Fibroblast of skin of right quadriceps (primary cell): Measurements from ENCODE around the gene ADGRG3.

Source experiments
- DNase-seq: peaks from one replicate; pipeline ENCODE4 v3.0.0-alpha.2; 2013

The ADGRG3 gene

DNA sequence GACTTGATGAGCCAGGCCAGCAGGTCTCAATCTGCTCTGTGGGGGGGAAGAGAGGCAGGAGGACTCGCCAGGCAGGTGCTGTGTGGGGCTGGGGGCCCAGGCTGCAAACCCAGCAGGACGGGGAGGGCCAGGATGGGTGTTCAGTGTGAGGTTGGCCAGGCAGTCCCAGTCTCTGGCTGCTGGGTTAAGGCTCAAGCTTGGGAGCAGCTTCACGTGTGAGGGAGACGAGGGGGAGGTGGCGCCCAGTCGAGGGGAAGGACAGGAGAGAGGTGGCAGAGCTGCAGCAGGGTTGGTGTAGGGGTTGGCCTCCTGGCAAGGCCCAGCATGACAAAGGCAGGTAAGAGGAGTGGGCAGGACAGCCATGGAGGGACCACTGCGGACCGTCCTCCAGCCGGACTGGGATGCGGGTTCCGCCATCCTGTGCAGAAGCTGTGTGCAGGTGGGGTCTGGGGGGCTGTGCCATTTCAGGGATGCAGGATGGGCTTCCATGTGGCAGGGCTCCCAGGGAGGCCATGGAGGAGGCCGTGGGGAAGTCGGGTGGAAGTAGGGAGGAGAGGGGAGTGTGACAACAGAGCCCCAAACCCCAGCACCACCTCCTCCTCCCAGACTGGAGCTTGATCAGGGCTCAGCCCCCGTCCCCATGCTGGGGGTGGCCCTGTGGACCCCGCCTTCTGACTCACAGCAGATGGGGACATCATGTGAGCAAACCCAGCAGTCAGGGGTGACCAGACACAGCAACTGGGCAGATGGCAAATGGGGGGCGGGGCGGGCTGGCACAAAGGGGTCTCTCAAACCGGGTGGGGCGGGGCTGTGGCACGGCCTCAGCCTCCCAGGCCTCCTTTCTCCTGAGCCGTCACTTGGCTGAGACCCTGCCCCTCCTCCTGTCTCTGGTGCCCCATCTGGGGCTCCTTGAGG lies 36.9 kb upstream of the ADGRG3 start:
- DNase-seq, result no peak

DNA sequence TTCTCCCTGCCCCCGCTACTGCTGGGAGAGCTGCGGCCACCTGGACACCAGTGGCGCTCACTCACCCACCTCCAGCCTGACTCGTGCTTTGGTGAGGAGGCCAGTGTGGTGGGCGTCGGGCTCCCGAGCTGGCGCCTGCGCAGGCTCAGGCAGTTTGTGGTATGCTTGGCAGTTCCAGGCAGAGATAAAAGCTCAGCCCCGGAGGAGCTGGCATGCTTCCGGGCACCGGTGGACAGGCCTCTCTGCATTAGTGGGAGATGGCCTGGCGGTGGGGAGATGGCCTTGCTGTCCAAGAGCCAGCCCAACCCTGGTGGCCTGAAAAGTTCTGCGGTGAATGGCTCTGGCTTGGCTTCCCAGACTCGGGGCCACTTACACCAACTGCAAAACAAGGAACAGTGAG lies 35.5 kb upstream of the ADGRG3 start:
- no peak for DNase-seq

DNA sequence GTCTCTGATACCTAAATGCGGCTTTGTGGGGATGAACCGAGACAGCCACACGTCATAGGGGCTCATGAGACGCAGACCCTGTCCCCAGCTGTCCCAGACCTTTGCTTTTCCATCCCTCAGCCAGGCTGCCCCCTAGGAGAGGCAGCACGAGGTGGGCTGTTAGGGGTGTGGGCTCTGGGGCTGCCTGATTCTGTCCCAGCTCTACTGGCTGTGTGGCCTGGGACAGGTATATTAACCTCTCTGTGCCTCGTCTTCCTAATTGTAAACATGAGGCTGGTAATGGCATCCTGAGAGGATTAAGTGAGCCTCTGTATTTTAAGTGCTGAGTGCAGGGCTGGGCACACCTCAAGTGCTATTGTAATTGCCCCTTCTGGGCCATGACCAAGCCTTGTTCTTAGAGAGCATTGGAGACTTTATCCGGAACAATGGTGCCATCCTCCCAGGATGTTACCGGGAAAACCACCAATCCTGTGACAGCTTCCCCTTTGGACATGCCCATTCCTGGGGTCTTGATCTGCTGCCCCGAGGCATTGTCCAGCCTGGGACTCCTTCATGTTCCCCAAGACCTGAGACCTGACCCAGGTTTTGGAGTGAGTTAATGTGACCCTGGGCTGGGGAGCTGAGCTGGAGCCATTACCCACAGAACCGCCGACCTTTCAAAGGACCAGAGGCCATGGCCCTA lies 34.6 kb upstream of the ADGRG3 start:
- no peak for DNase-seq

DNA sequence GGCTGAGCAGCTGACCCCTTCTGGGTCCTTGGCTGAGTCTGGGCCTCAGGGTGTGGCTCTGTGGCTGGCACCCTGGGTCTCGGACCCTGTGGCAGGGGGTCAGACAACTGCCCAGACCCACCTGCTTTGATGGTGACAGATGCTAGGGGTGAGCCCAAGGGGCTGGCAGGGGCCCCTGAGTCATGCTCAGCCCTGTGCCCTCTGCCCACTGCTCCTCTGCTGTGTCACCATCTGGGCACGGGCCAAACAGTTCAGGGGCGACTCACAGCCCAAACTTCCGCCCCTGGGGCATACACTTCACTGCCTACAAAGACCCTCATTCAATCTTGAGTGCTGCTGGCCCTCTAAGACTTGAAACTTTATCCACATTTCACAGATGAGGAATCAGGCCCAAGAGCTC lies 33.9 kb upstream of the ADGRG3 start:
- peak; percentile 66 for DNase-seq

DNA sequence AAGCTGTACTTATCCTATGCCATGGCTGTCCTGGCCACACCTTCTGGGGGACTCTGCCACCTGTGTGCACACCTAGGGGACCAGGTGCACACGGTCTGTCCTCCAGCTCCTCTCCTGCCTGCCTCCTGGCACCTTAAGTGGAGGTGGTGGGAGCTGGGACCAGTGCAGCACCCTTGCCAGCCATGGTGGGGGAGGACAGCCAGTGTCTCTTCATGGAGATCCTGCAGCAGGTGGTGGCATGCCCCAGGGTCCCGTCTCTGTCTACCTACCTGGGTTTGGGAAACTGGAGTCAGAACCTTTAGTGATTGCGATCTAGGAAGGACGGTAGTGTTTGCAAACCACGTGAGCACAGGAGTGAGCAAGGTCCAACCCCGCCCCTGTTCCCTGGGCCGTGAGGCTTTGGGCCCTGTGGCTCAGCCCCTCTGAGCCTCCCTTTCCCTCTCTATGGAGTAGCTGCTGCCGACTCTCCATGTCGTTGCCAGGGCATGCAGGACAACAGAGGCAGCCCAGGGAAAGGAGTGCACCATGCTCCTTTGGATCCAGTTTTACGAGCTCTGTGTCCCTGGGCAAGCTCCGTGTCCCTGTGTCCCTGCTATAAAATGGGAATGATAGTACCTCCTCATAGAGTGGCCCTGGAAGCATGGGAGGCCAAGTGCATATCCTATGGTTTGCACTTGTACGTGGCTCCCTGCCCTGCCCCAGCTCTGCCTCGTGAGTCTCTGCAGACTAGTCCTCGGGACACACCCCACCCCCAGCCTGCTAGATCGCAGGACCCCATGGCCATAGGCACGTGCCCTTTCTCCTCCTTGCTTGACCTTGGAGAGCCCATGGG lies 32.6 kb upstream of the ADGRG3 start:
- no peak for DNase-seq

DNA sequence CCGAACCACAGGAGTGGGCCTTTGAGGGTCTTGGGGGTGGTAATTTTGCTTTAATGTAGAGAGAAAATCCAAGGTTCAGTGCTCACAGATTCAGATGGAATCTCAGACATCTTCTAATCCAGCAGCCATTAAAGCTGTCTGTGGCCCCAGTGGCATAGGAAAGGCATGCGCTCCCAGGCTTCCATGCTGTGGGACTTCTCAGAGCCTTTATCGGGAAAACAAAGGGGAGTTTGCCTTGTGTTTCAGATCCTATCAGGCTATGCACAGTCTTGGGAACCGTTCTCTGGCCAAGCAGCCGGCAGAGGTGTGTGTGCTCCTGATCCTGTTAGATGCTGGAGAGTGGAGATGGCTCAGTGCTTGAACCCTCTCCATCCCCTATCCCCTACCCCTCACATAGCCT lies 31.9 kb upstream of the ADGRG3 start:
- no peak for DNase-seq

DNA sequence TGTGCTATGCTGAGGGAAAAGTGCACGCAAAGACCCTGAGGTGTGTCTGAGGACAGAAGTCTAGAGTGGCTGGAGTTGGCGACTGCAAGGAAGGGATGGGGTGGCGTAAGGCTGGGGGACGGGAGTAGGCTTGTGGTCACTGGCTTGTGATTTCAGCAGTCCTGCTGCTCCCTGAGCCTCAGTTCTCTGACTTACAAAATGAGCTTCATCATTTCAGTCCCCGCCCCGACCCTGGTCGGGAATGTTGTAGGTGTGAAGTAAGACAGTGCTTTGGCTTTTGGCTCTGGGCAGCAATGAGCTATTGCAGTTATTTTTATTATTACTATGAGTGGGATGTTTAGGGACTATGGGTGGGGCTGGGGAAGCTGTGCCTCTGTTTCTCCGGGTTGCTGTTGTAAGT lies 31.1 kb upstream of the ADGRG3 start:
- no peak for DNase-seq

DNA sequence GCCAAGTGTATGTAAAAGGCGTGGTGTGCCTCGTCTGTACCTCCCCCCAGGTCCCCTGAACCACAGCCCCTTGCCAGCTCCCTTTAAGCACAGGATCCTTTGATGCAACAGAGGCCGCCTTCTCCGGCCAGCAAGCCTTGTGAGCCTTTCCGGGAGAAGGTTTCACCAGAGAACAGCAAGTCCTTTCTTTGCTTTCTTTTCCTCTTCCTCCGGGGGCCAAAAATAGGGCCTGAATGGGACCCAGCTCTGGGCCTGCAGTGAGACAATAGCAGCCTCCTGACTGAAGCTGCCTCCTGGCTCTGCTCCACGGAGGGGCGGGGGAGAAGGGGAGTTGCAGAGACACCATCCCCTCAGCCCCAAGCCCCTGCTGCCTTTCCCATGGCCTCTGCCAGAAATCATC lies 30.7 kb upstream of the ADGRG3 start:
- DNase-seq, result no peak

DNA sequence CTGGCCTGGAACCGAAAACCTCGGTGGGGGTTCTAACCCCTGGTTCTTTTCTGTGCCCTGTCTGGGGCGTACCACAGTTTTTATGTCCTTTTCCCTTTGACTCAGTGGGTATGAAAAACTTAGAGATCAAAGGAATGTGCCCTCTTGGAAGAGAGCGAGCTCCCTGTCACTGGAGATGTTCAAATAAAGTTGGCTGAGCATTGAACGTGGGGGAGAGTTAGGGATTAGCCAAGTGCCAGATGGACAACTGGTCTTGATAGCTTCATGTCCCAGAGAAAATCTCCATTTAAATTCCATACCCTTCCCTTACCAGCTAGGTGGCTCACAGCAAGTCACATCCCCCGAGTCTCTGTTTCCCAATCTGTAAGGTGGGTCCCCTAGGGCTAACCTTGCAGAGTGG lies 30.1 kb upstream of the ADGRG3 start:
- no peak for DNase-seq

DNA sequence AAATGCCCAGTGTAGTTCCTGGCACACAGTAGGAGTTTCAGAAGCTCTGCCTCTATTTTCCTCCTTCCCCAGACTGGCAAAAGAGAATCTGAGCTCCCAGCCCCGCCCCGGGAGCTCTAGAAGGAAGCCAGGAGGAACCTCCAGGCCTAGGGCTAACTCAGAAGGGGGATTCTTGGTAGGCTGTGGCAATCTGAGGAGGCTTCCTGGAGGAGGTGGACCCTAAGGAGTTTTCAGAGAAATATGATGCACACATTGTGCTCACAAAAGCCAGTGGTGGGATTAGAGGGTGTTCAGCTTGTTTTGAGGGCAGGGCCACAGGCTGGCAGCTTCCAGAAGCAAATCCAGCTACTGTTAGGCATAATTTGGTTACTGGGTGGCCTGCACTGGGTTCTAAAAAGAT lies 29.7 kb upstream of the ADGRG3 start:
- no peak for DNase-seq

DNA sequence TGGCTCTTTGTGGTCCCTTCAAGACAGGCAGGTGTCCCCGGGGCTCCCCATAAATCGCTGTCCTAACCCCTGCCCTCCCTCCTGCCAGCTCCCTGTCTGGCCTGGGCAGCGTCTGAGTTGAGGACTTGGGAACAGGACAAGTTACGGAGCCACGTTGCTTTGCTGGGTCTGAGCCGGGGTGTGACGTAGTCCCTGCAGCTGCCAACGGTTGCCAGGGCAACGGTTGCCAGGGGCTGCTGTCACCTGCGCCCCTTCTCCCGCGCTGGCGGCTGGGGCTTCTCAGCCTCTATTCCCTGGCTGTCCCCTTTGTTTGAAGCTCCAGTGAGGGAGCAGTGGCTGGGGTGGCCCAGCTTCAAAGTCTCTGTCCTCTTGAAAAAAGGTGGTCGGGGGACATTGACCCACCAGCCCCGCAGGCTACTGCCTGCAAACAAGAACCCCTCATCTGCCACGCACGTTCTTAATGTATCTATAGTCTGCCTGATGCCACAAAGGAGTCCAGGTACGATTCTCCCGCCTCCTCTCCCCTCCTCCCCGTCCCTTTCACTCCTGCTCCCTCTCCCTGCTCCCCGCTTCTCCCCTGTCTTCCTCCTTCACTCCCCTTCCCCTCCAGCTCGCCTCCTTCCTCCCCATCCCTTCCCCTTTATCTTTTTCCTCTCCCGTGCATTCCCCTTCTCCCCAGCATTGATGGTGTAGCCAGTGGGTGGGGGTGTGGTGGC lies 28.8 kb upstream of the ADGRG3 start:
- DNase-seq, result no peak

DNA sequence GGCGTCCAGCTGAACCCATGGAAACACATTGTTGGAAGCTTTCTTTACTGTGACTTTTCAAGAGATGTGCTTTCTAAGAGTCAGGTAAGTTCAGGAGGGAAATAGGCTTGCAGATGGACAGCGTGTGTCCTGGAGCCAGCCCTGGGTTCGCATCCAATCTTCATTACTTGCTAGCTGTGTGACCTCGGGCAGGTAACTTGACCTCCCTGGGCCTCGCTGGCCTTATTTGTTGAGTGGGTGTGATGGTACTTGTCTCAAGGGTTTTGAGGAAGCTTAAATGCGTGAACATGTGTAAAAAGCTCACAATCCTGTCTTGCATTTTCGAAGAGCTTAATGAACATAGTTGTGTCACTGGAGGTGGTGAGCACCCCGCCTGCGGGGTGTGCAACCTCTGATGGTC lies 27.9 kb upstream of the ADGRG3 start:
- no peak for DNase-seq

DNA sequence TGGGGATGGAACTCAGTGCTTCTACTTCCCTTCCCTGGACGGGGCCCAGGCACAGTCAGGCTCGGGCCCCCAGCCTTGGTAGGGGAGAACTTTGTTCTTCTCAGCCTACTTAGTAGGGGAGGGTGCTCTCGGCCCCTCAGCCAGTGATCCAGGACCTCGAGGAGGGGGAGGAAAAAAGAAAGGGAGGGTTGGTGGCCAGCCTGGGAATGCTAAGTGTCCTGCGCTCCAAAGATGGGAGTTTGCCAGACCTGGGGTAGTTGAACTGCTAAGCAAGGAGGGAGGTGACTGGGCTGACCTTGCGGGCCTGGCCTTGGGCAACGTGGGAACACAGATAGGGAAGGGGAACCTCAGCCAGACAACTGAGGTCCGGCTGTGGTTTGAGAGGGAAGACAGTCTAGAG lies 27.5 kb upstream of the ADGRG3 start:
- no peak for DNase-seq

DNA sequence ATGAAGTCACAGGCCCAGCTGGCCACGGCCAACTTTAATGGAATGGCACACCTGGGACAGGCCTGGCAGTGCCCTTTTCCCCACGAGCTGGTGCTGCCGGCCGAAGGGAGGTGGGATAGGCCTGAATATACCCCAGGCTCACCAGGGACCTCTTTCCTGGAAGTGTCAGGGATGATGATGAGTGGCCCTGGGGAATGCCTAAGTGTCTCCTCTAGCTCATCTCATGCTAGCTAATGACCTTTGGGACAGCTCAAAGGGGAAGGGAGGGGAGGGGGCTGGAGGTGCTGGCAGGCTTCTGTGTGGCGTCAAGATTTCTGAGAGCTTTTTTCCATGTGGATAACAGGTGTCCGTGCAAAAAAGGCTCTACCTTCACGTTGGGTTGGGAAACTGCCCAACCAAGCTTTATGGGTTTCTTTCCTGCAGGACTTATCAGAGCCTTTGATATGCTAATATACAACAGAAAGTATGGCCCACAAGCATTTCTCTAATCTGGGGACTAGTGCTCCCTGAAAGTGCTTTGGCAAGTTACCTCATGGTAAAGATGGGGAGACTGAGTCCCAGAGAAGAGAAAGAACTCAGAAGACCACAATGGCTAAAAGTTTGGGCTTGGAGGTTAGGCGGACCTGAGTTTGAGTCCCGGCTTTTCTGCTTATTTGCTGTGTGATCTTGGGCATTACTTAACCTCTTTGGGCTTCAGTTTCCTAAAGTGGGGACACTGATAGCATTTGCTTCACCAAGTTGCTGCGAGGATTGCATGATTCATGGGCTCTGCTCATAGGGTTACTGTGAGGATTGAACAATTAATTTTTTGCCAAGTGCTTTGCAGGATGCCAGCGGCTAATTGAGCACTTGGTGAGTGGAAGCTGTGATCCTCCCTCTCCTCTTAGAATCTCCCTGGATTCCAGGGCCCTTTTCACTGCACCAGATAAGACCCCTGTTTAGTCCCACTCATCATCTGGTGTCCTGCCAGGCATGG lies 25.7 kb upstream of the ADGRG3 start:
- DNase-seq, result no peak

DNA sequence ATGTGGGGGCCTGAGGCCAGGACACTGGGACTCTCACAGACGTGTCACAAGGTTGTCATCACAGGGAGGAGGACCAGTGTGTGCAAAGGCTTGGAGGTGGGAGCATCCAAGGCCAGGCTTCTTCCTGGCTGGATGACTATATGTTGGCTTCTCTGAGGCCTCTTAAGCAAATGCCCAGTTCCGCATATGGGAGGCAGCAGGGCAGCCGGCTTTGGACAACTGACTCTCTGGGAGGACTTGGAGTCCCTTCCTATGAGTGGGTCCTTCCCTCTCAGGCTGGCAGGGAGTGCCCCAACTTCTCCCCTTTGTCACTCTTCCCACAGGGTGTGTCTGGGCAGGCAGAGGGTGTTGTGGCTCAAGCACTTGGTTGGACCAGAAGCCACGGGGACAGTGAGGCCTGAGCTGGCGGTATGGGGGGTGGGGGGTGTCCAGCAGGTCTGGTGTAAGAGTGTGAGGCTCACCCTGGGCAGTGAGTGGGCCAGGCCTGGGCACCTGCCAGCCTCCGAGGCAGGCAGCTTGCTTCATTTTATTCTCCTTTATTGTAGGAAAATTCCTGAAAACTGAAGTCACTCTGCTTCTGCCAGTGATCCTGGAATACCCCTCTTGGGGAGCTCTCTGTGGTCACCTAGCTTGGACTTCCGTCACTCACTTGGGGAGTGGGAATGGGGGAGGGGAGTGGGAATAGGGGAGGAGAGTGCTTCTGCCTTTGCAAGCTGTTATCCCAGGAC lies 24.8 kb upstream of the ADGRG3 start:
- peak; percentile 54 for DNase-seq

DNA sequence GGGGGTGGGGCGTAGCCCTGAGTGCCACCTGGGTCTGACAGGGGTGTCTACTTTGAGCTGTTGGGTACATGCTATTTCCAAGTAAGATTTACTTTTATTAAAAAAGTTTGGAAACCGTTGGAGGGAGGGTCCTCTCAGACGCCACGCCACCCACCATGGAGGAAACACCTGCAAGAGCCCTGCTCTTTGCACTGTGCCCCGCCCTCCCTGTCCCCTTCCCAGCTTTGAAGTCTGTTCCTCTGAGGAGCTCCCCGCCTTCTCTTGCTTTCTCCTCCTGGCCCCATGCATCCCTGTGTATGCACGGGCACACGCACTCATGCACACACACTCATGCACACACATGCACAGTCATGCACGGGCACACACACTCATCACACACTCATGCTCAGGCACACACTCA lies 24.2 kb upstream of the ADGRG3 start:
- no peak for DNase-seq

DNA sequence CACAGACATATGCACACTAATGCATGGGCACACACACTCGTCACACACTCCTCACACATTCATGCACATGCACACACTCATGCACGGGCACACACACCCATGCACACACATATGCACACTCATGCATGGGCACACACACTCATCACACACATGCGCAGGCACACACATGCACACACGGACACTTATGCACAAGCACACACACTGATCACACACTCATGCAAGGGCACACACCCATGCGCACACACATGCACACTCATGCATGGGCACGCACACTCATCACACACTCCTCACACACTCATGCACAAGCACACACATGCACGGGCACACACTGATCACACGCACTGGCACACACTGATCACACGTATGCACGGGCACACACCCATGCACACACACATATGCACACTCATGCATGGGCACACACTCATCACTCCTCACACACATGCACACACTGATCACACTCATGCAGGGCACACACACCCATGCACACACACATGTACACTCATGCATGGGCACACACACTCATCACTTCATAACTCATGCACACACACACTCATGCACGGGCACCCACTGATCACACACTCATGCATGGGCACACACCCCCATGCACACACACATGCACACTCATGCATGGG lies 23.6 kb upstream of the ADGRG3 start:
- no peak for DNase-seq

DNA sequence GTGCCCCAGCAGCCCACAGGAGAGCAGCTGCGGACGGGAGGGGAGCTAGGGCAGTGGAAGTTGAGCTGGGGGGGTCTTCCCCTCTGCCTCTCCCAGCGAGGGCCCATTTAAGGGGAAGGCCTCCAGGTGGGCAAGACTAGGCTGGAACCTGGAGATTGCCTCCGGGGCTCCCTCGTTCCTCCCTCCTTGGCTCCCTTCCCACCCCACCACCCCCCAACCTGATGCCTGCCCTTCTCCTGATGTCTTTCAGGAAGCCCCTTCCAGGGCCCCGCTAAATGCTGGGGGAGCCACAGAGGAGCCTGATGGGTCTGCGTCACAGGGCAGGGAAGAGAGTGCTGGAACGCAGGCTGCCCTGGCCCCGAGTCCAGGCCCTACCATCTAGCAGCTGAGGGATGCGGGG lies 22.9 kb upstream of the ADGRG3 start:
- no peak for DNase-seq

DNA sequence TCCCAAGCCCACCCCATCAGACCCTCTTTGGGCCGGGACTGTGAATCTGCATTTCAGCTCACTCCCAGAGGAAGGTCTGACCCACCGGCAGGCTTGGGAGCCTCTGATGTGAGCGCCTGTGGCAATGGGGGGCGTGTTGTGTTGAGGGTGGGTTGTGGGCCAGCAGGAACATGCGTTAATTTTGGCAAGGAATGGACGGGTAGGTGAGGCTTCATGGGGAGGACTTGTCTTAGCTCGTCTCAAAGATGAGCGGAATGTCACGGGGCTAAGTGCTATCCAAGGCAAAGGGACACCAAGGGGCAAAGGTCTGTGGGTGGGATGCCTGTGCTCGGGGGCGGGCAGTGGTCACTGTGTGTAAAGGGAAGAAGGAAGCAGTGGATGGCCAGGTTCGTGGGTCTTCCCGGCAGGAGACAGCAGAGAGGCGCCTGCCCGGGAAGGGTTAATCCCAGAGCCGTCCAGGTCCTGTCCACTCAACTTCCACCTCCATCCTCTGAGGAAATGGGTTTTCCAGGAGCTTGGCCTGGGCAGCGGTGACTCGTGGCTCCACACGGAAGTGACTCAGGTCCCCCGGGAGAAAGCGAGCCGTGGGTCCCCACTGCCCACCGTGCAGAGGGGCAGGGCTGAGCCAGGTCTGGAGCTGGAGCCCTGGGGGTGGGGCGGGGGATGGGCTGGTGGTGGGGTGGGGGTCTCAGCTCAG lies 22.3 kb upstream of the ADGRG3 start:
- DNase-seq, result peak; percentile 32
